B cell (primary cell): ENCODE measurements around the gene RAPGEF6. TPM values are rescaled to one million over a fixed set of nuclear protein-coding genes. Genes with fewer than 3 reads are reported as not detected.

Experiments
- ATAC-seq: fragments of 200-7000 bp; cut with Tn5 transposase; one replicate; pipeline ENCODE4 v1.10.0; 2021; ENCODE audit warnings: low read depth, mild to moderate bottlenecking, moderate number of reproducible peaks, moderate library complexity
- CTCF ChIA-PET: fragments of 350-600 bp; sonication (Branson Sonifier 250); formaldehyde crosslinking; loops from one replicate; lab custom pipeline; 2021; ENCODE audit warnings: antibody characterized with exemption, inconsistent platforms; lab: Charles Lee
- POLR2A ChIA-PET: fragments of 350-600 bp; sonication (Branson Sonifier 250); formaldehyde crosslinking; loops from one replicate; lab custom pipeline; 2021; ENCODE audit warnings: antibody characterized with exemption; lab: Charles Lee
- DNase-seq: peaks from one replicate; pipeline ENCODE4 v3.0.0; 2013
- H2AFZ ChIP-seq: 2 replicates; pipeline ENCODE4 v1.6.1; 2012; ENCODE audit warnings: mild to moderate bottlenecking, low read depth, low read length; ENCODE audit not compliant: insufficient read depth, poor library complexity, severe bottlenecking
- H3K27ac ChIP-seq, 2 donors: 1 replicate in 1 of 2; 2 replicates in 1 of 2; pipeline ENCODE4 v1.5.1; 2012 to 2013; ENCODE audit warnings: low read length in 2 of 2, mild to moderate bottlenecking in 2 of 2, moderate library complexity in 1 of 2
- H3K27me3 ChIP-seq, 4 experiments: fragments of 200-600 bp in 1 of 4; sonication (generic) in 1 of 4; replicated peaks in 1 of 4; 1 replicate in 2 of 4; 2 replicates in 2 of 4; pipeline versions ENCODE4 v1.6.1 to v1.7.0; 2013 to 2016; ENCODE audit warnings: low read length in 3 of 4, mild to moderate bottlenecking in 2 of 4, mixed read lengths in 1 of 4, moderate library complexity in 1 of 4; ENCODE audit not compliant: insufficient read depth in 4 of 4, control insufficient read depth in 3 of 4; ENCODE audit errors: control extremely low read depth in 1 of 4
- H3K36me3 ChIP-seq, 2 experiments: replicated peaks in 1 of 2; 1 replicate in 1 of 2; 2 replicates in 1 of 2; pipeline versions ENCODE4 v1.6.1 to v1.7.1; 2013; ENCODE audit warnings: low read length in 1 of 2; ENCODE audit not compliant: insufficient read depth in 2 of 2, control insufficient read depth in 1 of 2; ENCODE audit errors: control extremely low read depth in 1 of 2, extremely low read depth in 1 of 2
- H3K4me1 ChIP-seq, 2 donors: fragments of 200-600 bp in 1 of 2; sonication (generic) in 1 of 2; 1 replicate in 1 of 2; 2 replicates in 1 of 2; pipeline versions ENCODE4 v1.5.1 to v1.6.1; 2013 to 2017; ENCODE audit warnings: low read length in 2 of 2; ENCODE audit not compliant: control insufficient read depth in 2 of 2, insufficient read depth in 2 of 2
- H3K4me2 ChIP-seq: replicated peaks from 2 replicates; pipeline ENCODE3; 2012; ENCODE audit warnings: mild to moderate bottlenecking, low read depth, low read length; ENCODE audit not compliant: poor library complexity, severe bottlenecking
- H3K4me3 ChIP-seq, 5 experiments: fragments of 200-600 bp in 1 of 5; sonication (generic) in 1 of 5; 1 replicate in 3 of 5; 2 replicates in 2 of 5; pipeline versions ENCODE4 v1.5.1 to v1.7.0; 2011 to 2016; ENCODE audit warnings: low read length in 4 of 5, mild to moderate bottlenecking in 4 of 5, low read depth in 2 of 5, control low read depth in 1 of 5, moderate library complexity in 1 of 5; ENCODE audit not compliant: insufficient read depth in 1 of 5; ENCODE audit errors: control extremely low read depth in 1 of 5, extremely low read depth in 1 of 5
- H3K79me2 ChIP-seq: fragments of 200-600 bp; sonication (generic); one replicate; pipeline ENCODE4 v1.6.0; 2016; ENCODE audit warnings: low read length; ENCODE audit not compliant: control insufficient read depth, insufficient read depth
- H3K9ac ChIP-seq: fragments of 200-600 bp; sonication (generic); 2 replicates; pipeline ENCODE4 v1.6.1; 2017; ENCODE audit warnings: mild to moderate bottlenecking, low read length, moderate library complexity
- H3K9me3 ChIP-seq, 3 donors: one replicate each; pipeline versions ENCODE4 v1.6.1 to v1.7.1; 2013; ENCODE audit warnings: low read length in 2 of 3; ENCODE audit not compliant: control insufficient read depth in 2 of 3, insufficient read depth in 1 of 3; ENCODE audit errors: control extremely low read depth in 1 of 3
- H4K20me1 ChIP-seq: 2 replicates; pipeline ENCODE4 v1.6.0; 2012; ENCODE audit warnings: mild to moderate bottlenecking, low read length; ENCODE audit not compliant: insufficient read depth, control insufficient read depth, poor library complexity, severe bottlenecking
- H3K27ac Mint-ChIP-seq: one replicate; pipeline ENCODE4 v1.8.0; 2021; ENCODE audit warnings: mixed read lengths
- H3K27me3 Mint-ChIP-seq: one replicate; pipeline ENCODE4 v1.8.0; 2021; ENCODE audit warnings: mixed read lengths
- H3K4me1 Mint-ChIP-seq: one replicate; pipeline ENCODE4 v1.8.0; 2021; ENCODE audit warnings: mixed read lengths
- H3K4me3 Mint-ChIP-seq: one replicate; pipeline ENCODE4 v1.8.0; 2021; ENCODE audit warnings: mixed read lengths
- H3K9me3 Mint-ChIP-seq: one replicate; pipeline ENCODE4 v1.8.0; 2022; ENCODE audit warnings: mixed read lengths; ENCODE audit not compliant: insufficient read depth
- CTCF ChIP-seq: fragments of 200-600 bp; IDR thresholded peaks from one replicate; pipeline ENCODE4 v1.8.0; 2022; ENCODE audit warnings: antibody characterized with exemption, mild to moderate bottlenecking
- EZH2 ChIP-seq: IDR thresholded peaks from 2 replicates; pipeline ENCODE4 v1.6.1; 2012; ENCODE audit warnings: borderline replicate concordance, low read depth, mild to moderate bottlenecking, moderate library complexity, low read length; ENCODE audit not compliant: insufficient read depth, poor library complexity, severe bottlenecking
- WGBS: methylation state at CpG from one replicate; pipeline ENCODE4 v1.1.5; 2013; ENCODE audit warnings: missing lambda C conversion rate; ENCODE audit not compliant: insufficient coverage; 5-methylcytosine and 5-hydroxymethylcytosine counted together
- intact Hi-C: fragments of 100-400 bp; cut with micrococcal nuclease; formaldehyde crosslinking; loops from one replicate; pipeline ENCODE4 v1.10.0; 2022
- polyA plus RNA-seq: library from polyadenylated mRNA; depleted of rRNA; stranded (reverse); fragments of >200 nt; gene quantifications from 2 replicates; pipeline ENCODE4 v1.2.3, GENCODE V29; 2012
- total RNA-seq, 2 donors: library from RNA; stranded (reverse); fragments of 120-200 nt in 1 of 2; gene quantifications; 1 replicate in 1 of 2; 2 replicates in 1 of 2; pipeline versions ENCODE4 v1.2.3 to v1.2.4, GENCODE V29; 2013 to 2022

The RAPGEF6 gene
- total and polyA plus RNA-seq, 2 donors (not counting 1 experiment from before 2014, with no cell fraction given) = 9.8 to 56.2 TPM

- H3K9ac ChIP-seq = no peak overlapping the region
- no peak overlapping the region for H3K27ac ChIP-seq
- no peak overlapping the region for H3K4me3 ChIP-seq
- no peaks in the 10 kb centered on the region for H3K27me3 ChIP-seq
- ChIA-PET POLR2A (no interaction called here), CTCF (interaction anchor here (0.6 kb wide), 1 partner anchor 15 kb away, joined by 3 read pairs; no protein-coding TSS in a partner anchor)
- no peak for TF ChIP-seq EZH2
- TF ChIP-seq CTCF = no peak
- DNase-seq (no peak), ATAC-seq (no peak)
- H3K9me3 Mint-ChIP-seq = no peaks in the 10 kb centered on the region
- H3K4me3 Mint-ChIP-seq = no peak overlapping the region
- no peak overlapping the region for H3K27ac Mint-ChIP-seq
- peaks cover 8 to 14% of the 10 kb centered on the region in 2 donors for H3K4me1 ChIP-seq
- H3K27me3 Mint-ChIP-seq = no peaks in the 10 kb centered on the region
- H3K36me3 ChIP-seq = peaks cover 15 to 66% of the 10 kb centered on the region in 2 experiments
- H4K20me1 ChIP-seq = no peaks in the 10 kb centered on the region
- intact Hi-C loops = no loop called here
- H3K4me2 ChIP-seq = no peak overlapping the region
- no peak overlapping the region for H2AFZ ChIP-seq
- H3K4me1 Mint-ChIP-seq = peaks cover 15% of the 10 kb centered on the region
- no peaks in the 10 kb centered on the region for H3K9me3 ChIP-seq
- no peaks in the 10 kb centered on the region for H3K79me2 ChIP-seq
- no CpG with 5 or more reads among the region's 2 CpGs for WGBS
Measured at GRCh38 chr5:131671994-131672655, 37.1 kb upstream of the RAPGEF6 start.

- H3K9ac ChIP-seq = no peak overlapping the region
- H2AFZ ChIP-seq = no peak overlapping the region
- H3K27me3 ChIP-seq = no peaks in the 10 kb centered on the region
- ChIA-PET CTCF (no interaction called here), POLR2A (no interaction called here)
- TF ChIP-seq EZH2 (no peak), CTCF (no peak)
- intact Hi-C loops = no loop called here
- Mint-ChIP-seq H3K27me3 (no peaks in the 10 kb centered on the region), H3K27ac (no peak overlapping the region), H3K9me3 (no peaks in the 10 kb centered on the region), H3K4me3 (no peak overlapping the region), H3K4me1 (peaks cover 15% of the 10 kb centered on the region)
- H3K27ac ChIP-seq = no peak overlapping the region
- no peaks in the 10 kb centered on the region for H4K20me1 ChIP-seq
- no peak for DNase-seq
- no peak for ATAC-seq
- H3K36me3 ChIP-seq = peaks cover 14 to 59% of the 10 kb centered on the region in 2 experiments
- peaks cover 8 to 14% of the 10 kb centered on the region in 2 donors for H3K4me1 ChIP-seq
- H3K9me3 ChIP-seq = no peaks in the 10 kb centered on the region
- H3K79me2 ChIP-seq = no peaks in the 10 kb centered on the region
- H3K4me2 ChIP-seq = no peak overlapping the region
- H3K4me3 ChIP-seq = no peak overlapping the region
Measured at GRCh38 chr5:131671409-131671808, 36.4 kb upstream of the RAPGEF6 start.
